Measurements from ENCODE around the gene ARID1B. TPM values are rescaled to one million over a fixed set of nuclear protein-coding genes. Genes with fewer than 3 reads are reported as not detected.
A peak's percentile ranks its signal among the peaks of the same experiment; 100 is the strongest.

ARID1B gene
- total RNA-seq, 6 experiments from 2014 or later: 23.2 to 35.3 (median 30.7) TPM

- DNase-seq (no peak), ATAC-seq (no peak)
- 64% methylated on average over 2 of the region's 2 CpGs for WGBS (ENCODE audit: insufficient coverage, low coverage, low lambda C conversion rate, missing lambda C conversion rate)
- Histone ChIP-seq H3K4me3 (no peak overlapping the region), H3K27ac (no peak overlapping the region), H3K36me3 (no peaks in the 10 kb centered on the region), H3K9me3 (no peaks in the 10 kb centered on the region), H3K4me1 (peaks cover 0 to 23% (median 2%) of the 10 kb centered on the region in 4 donors), H3K27me3 (no peaks in the 10 kb centered on the region)
- intact Hi-C loops (cut with DNase I): no loop called here
- TF ChIP-seq, protein P1, sequence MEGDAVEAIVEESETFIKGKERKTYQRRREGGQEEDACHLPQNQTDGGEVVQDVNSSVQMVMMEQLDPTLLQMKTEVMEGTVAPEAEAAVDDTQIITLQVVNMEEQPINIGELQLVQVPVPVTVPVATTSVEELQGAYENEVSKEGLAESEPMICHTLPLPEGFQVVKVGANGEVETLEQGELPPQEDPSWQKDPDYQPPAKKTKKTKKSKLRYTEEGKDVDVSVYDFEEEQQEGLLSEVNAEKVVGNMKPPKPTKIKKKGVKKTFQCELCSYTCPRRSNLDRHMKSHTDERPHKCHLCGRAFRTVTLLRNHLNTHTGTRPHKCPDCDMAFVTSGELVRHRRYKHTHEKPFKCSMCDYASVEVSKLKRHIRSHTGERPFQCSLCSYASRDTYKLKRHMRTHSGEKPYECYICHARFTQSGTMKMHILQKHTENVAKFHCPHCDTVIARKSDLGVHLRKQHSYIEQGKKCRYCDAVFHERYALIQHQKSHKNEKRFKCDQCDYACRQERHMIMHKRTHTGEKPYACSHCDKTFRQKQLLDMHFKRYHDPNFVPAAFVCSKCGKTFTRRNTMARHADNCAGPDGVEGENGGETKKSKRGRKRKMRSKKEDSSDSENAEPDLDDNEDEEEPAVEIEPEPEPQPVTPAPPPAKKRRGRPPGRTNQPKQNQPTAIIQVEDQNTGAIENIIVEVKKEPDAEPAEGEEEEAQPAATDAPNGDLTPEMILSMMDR (IDR thresholded peaks at IDR 0.05): no peak
- TF ChIP-seq POLR2A (IDR thresholded peaks at IDR 0.05): no peak
Observed at GRCh38 chr6:156803353-156803752, 26.2 kb downstream of the ARID1B start.

DNA sequence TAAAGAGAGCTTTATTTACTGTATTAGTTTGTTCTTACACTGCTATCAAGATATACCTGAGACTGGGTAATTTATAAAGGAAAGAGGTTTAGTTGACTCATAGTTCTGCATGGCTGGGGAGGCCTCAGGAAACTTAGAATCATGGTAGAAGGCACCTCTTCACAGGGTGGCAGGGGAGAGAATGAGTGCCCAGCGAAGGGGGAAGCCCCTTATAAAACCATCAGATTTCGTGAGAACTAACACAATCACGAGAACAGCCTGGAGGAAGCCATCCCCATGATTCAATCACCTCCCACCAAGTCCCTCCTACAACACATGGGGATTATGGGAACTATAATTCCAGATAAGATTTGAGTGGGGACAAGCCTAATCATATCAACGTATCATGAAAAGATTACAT, 27.2 kb downstream of the ARID1B start:
- intact Hi-C loops (cut with DNase I): no loop called here
- Histone ChIP-seq H3K4me3 (no peak overlapping the region), H3K27me3 (no peaks in the 10 kb centered on the region), H3K4me1 (peaks cover 0 to 29% (median 2%) of the 10 kb centered on the region in 4 donors), H3K36me3 (no peaks in the 10 kb centered on the region), H3K9me3 (no peaks in the 10 kb centered on the region), H3K27ac (no peak overlapping the region)
- DNase-seq: no peak
- whole genome bisulfite sequencing (ENCODE audit: insufficient coverage, low coverage, low lambda C conversion rate, missing lambda C conversion rate): 81% methylated on average over 3 of the region's 4 CpGs
- TF ChIP-seq, protein P1 (IDR thresholded peaks at IDR 0.05): no peak
- TF ChIP-seq POLR2A (IDR thresholded peaks at IDR 0.05): no peak
- no peak for ATAC-seq

GRCh38 chr6:156806155-156806554, 29.0 kb downstream of the ARID1B start:
- H3K27ac ChIP-seq: no peak overlapping the region
- intact Hi-C loops (cut with DNase I): no loop called here
- H3K4me1 ChIP-seq: peaks cover 0 to 28% (median 2%) of the 10 kb centered on the region in 4 donors
- H3K4me3 ChIP-seq: no peak overlapping the region
- H3K9me3 ChIP-seq: no peaks in the 10 kb centered on the region
- no peak for DNase-seq
- ATAC-seq: no peak
- 88% methylated on average over 4 of the region's 4 CpGs for WGBS (ENCODE audit: insufficient coverage, low coverage, low lambda C conversion rate, missing lambda C conversion rate)
- no peaks in the 10 kb centered on the region for H3K27me3 ChIP-seq
- TF ChIP-seq, protein P1 (IDR thresholded peaks at IDR 0.05): no peak
- TF ChIP-seq POLR2A (IDR thresholded peaks at IDR 0.05): no peak
- H3K36me3 ChIP-seq: no peaks in the 10 kb centered on the region

DNA sequence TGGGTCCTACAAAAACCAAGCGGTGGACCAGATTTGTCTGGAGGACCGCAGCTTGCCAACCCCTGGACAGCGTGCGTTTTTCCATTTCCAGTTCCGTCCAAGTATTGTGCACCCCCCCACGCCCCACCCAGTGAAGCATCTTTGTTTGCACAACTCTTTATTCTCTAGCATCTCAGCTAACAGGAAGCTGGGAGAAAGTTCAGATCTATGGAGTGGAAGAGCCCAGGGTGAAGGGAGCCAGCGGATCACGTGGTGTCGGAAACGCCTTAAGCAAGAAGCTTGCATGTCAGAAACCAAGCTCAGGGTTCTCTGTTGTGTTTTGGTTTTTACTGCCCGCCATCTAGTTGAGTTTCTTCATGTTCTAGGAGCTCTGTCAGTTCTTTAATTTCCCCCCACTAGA, 29.9 kb downstream of the ARID1B start:
- Histone ChIP-seq H3K9me3 (no peaks in the 10 kb centered on the region), H3K4me3 (no peak overlapping the region), H3K4me1 (peaks cover 0 to 19% (median 2%) of the 10 kb centered on the region in 4 donors), H3K27me3 (no peaks in the 10 kb centered on the region), H3K36me3 (no peaks in the 10 kb centered on the region), H3K27ac (no peak overlapping the region)
- intact Hi-C loops (cut with DNase I): no loop called here
- WGBS (ENCODE audit: insufficient coverage, low coverage, low lambda C conversion rate, missing lambda C conversion rate): 80% methylated on average over 11 of the region's 11 CpGs
- TF ChIP-seq POLR2A (IDR thresholded peaks at IDR 0.05): no peak
- TF ChIP-seq, protein P1 (IDR thresholded peaks at IDR 0.05): no peak
- no peak for DNase-seq
- ATAC-seq: no peak

GRCh38 chr6:156807795-156808194, 30.6 kb downstream of the ARID1B start:
- H3K27me3 ChIP-seq: no peaks in the 10 kb centered on the region
- H3K4me3 ChIP-seq: no peak overlapping the region
- no peaks in the 10 kb centered on the region for H3K36me3 ChIP-seq
- H3K9me3 ChIP-seq: no peaks in the 10 kb centered on the region
- TF ChIP-seq POLR2A (IDR thresholded peaks at IDR 0.05): no peak
- TF ChIP-seq, protein P1 (IDR thresholded peaks at IDR 0.05): no peak
- H3K27ac ChIP-seq: no peak overlapping the region
- intact Hi-C loops (cut with DNase I): no loop called here
- H3K4me1 ChIP-seq: peaks cover 0 to 11% (median 2%) of the 10 kb centered on the region in 4 donors
- ATAC-seq (peak; percentile 28 to 56 (median 40)), DNase-seq (no peak)
- 48% methylated on average over 4 of the region's 6 CpGs for WGBS (ENCODE audit: insufficient coverage, low coverage, low lambda C conversion rate, missing lambda C conversion rate)
